Breast epithelium (tissue), 3 donors: Measurements from ENCODE around the gene PRCC.

Experiments
- POLR2AphosphoS5 ChIP-seq, 3 donors: sonication (generic); formaldehyde crosslinking; IDR thresholded peaks; one replicate each; pipeline ENCODE4 v1.6.1; 2017; ENCODE audit warnings: antibody characterized with exemption in 3 of 3
- TF ChIP-seq, protein P1 (sequence below), 3 donors: fragments of 450-650 bp; IDR thresholded peaks; one replicate each; pipeline ENCODE4 v1.5.1; 2016 to 2017; ENCODE audit warnings: antibody characterized with exemption in 3 of 3, mild to moderate bottlenecking in 3 of 3, moderate library complexity in 3 of 3

DNA sequence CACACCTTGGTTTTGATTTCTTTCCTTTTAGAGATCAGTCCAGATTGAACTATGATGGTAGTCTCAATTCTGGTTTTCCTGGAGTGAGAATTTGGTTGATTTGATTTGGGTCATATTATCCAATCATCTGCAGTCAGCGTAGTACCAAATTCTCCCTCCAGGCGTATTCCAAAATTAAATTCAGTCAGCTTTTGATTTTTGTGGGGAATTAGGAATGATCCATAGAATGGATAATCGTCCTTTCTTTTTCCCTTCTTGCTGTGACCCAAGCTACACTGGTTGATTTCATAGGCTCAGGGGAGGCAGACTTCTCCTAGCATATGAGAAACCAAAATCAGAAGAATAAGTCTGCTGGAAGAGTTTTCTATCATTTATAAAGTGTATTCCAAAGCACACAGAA is 4.9 kb downstream of the PRCC start:
- TF ChIP-seq, protein P1, sequence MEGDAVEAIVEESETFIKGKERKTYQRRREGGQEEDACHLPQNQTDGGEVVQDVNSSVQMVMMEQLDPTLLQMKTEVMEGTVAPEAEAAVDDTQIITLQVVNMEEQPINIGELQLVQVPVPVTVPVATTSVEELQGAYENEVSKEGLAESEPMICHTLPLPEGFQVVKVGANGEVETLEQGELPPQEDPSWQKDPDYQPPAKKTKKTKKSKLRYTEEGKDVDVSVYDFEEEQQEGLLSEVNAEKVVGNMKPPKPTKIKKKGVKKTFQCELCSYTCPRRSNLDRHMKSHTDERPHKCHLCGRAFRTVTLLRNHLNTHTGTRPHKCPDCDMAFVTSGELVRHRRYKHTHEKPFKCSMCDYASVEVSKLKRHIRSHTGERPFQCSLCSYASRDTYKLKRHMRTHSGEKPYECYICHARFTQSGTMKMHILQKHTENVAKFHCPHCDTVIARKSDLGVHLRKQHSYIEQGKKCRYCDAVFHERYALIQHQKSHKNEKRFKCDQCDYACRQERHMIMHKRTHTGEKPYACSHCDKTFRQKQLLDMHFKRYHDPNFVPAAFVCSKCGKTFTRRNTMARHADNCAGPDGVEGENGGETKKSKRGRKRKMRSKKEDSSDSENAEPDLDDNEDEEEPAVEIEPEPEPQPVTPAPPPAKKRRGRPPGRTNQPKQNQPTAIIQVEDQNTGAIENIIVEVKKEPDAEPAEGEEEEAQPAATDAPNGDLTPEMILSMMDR (IDR thresholded peaks at IDR 0.05), result no peak
- TF ChIP-seq POLR2AphosphoS5 (IDR thresholded peaks at IDR 0.05), result no peak
